ENCODE data around the gene LRRC9.

- TF ChIP-seq CTCF (IDR thresholded peaks at IDR 0.05) (no peak), POLR2A (IDR thresholded peaks at IDR 0.05) (no peak)
Measured at GRCh38 chr14:60093606-60094005, 173.7 kb downstream of the LRRC9 start.
